ENCODE data around the gene NEUROG3. TPM values are rescaled to one million over a fixed set of nuclear protein-coding genes. Genes with fewer than 3 reads are reported as not detected.

NEUROG3 gene
- total RNA-seq, 1 experiment from 2014 or later = not detected

- peak; percentile 49 for DNase-seq (ENCODE audit: unreplicated experiment)
- ChIA-PET CTCF (interaction anchor here (0.6 to 2.0 kb wide), 2 partner anchors 72 to 346 kb away, joined by 3 to 7 read pairs; no protein-coding TSS in a partner anchor), POLR2A (no interaction called here)
- intact Hi-C loops (cut with micrococcal nuclease) = no loop called here
- BruUV-seq (replicated peaks) = no TSS peak
- H3K4me1 Mint-ChIP-seq (ENCODE audit: insufficient read depth, unreplicated experiment) = no peaks in the 10 kb centered on the region
- H3K4me3 Mint-ChIP-seq (ENCODE audit: unreplicated experiment) = no peak overlapping the region
- no peaks in the 10 kb centered on the region for H3K36me3 Mint-ChIP-seq (ENCODE audit: insufficient read depth, unreplicated experiment)
- H3K9me3 Mint-ChIP-seq (ENCODE audit: unreplicated experiment) = no peaks in the 10 kb centered on the region
- peaks cover 87% of the 10 kb centered on the region for H3K27me3 Mint-ChIP-seq (ENCODE audit: insufficient read depth, unreplicated experiment)
- no peak for TF ChIP-seq CTCF (IDR thresholded peaks at IDR 0.05; ENCODE audit: unreplicated experiment)
- no peak overlapping the region for H3K27ac Mint-ChIP-seq (ENCODE audit: low read depth, unreplicated experiment)
Measured at GRCh38 chr10:69567920-69568319, 5.3 kb downstream of the NEUROG3 start.

- BruUV-seq (replicated peaks) = no TSS peak
- H3K27me3 Mint-ChIP-seq (ENCODE audit: insufficient read depth, unreplicated experiment) = peaks cover 85% of the 10 kb centered on the region
Measured at GRCh38 chr10:69562731-69563254, 10.4 kb downstream of the NEUROG3 start.

DNA sequence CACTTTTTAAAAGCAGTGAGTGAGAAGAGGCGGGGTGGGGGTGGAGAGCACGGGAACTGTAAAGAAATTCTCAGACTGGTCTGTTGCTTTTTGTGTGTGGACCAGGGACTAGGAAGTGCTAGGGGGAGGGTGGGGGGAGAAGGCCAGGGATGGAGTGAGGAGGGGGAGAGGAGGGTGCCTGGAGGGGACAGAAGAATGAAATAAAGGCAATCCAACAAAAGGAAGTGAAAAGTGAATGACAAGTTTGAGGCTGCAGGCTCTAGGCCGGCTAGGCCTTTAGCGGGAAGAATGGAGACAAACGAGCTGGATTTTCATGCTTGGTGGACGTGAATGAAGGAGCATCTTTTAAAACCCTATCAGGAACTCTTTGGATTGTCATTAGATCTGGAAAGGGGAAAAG, 13.7 kb downstream of the NEUROG3 start:
- no peak for TF ChIP-seq CTCF (IDR thresholded peaks at IDR 0.05; ENCODE audit: unreplicated experiment)
- Mint-ChIP-seq H3K27me3 (ENCODE audit: insufficient read depth, unreplicated experiment) (peaks cover 76% of the 10 kb centered on the region), H3K4me3 (ENCODE audit: unreplicated experiment) (no peak overlapping the region), H3K27ac (ENCODE audit: low read depth, unreplicated experiment) (no peak overlapping the region), H3K4me1 (ENCODE audit: insufficient read depth, unreplicated experiment) (no peaks in the 10 kb centered on the region), H3K36me3 (ENCODE audit: insufficient read depth, unreplicated experiment) (no peaks in the 10 kb centered on the region), H3K9me3 (ENCODE audit: unreplicated experiment) (no peaks in the 10 kb centered on the region)
- intact Hi-C loops (cut with micrococcal nuclease) = no loop called here
- no TSS peak for BruUV-seq (replicated peaks)
- no peak for DNase-seq (ENCODE audit: unreplicated experiment)
- ChIA-PET CTCF (no interaction called here), POLR2A (no interaction called here)

More at GRCh38 chr10:69562731-69563254, 10.4 kb downstream of the NEUROG3 start:
- no peak for TF ChIP-seq CTCF (IDR thresholded peaks at IDR 0.05; ENCODE audit: unreplicated experiment)
- H3K27ac Mint-ChIP-seq (ENCODE audit: low read depth, unreplicated experiment) = no peak overlapping the region
- H3K36me3 Mint-ChIP-seq (ENCODE audit: insufficient read depth, unreplicated experiment) = no peaks in the 10 kb centered on the region
- H3K4me3 Mint-ChIP-seq (ENCODE audit: unreplicated experiment) = no peak overlapping the region
- DNase-seq (ENCODE audit: unreplicated experiment) = no peak
- H3K4me1 Mint-ChIP-seq (ENCODE audit: insufficient read depth, unreplicated experiment) = no peaks in the 10 kb centered on the region
- POLR2A ChIA-PET = interaction anchor here (0.6 to 1.1 kb wide), 2 partner anchors 14 to 360 kb away, joined by 3 to 4 read pairs; no protein-coding TSS in a partner anchor
- intact Hi-C loops (cut with micrococcal nuclease) = no loop called here
- no peaks in the 10 kb centered on the region for H3K9me3 Mint-ChIP-seq (ENCODE audit: unreplicated experiment)
- CTCF ChIA-PET = no interaction called here

DNA sequence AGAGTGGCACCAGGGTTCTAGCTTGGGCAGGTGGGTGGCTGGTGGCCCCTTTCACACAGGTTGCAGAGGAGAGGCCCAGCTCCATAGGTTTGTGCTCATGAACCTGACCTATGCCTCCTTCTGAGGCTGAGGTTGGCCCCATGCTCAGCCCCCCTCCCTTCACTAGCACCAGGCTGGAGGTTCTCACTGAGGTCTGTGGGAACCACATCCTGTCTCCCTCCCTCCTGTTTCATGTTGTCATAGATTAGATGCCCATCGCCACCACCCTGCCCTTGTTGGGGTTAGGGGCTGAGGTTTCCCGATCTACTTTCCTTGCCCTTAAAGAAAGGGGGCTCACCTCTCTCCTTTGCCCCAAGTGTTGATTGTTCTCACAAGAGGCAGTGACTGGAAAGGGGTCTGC, 14.7 kb downstream of the NEUROG3 start:
- DNase-seq (ENCODE audit: unreplicated experiment) = no peak
- intact Hi-C loops (cut with micrococcal nuclease) = no loop called here
- no TSS peak for BruUV-seq (replicated peaks)
- Mint-ChIP-seq H3K36me3 (ENCODE audit: insufficient read depth, unreplicated experiment) (no peaks in the 10 kb centered on the region), H3K4me1 (ENCODE audit: insufficient read depth, unreplicated experiment) (no peaks in the 10 kb centered on the region), H3K27me3 (ENCODE audit: insufficient read depth, unreplicated experiment) (peaks cover 72% of the 10 kb centered on the region), H3K9me3 (ENCODE audit: unreplicated experiment) (no peaks in the 10 kb centered on the region), H3K27ac (ENCODE audit: low read depth, unreplicated experiment) (no peak overlapping the region), H3K4me3 (ENCODE audit: unreplicated experiment) (no peak overlapping the region)
- ChIA-PET POLR2A (interaction anchor here (0.6 kb wide), 1 partner anchor 47 kb away, joined by 4 read pairs; no protein-coding TSS in a partner anchor), CTCF (interaction anchor here (0.7 kb wide), 2 partner anchors 11 to 43 kb away, joined by 3 read pairs; no protein-coding TSS in a partner anchor)
- TF ChIP-seq CTCF (IDR thresholded peaks at IDR 0.05; ENCODE audit: unreplicated experiment) = no peak
